Hepatocyte (in vitro differentiated cells): Measurements from ENCODE around the gene GOLGA2. TPM values are rescaled to one million over a fixed set of nuclear protein-coding genes. Genes with fewer than 3 reads are reported as not detected.
A peak's percentile ranks its signal among the peaks of the same experiment; 100 is the strongest.

ENCODE experiments used
- DNase-seq: peaks from one replicate; pipeline ENCODE4 v3.0.0-alpha.2; 2016; ENCODE audit warnings: low spot score
- H2AFZ ChIP-seq: fragments of 200-600 bp; sonication (generic); 2 replicates; pipeline ENCODE4 v1.6.0; 2016; ENCODE audit warnings: antibody characterized with exemption, mild to moderate bottlenecking
- H3K27ac ChIP-seq: fragments of 200-600 bp; sonication (generic); 2 replicates; pipeline ENCODE4 v1.5.1; 2016; ENCODE audit warnings: mild to moderate bottlenecking
- H3K27me3 ChIP-seq: fragments of 200-600 bp; sonication (generic); 2 replicates; pipeline ENCODE4 v1.6.1; 2016
- H3K36me3 ChIP-seq: fragments of 200-600 bp; sonication (generic); replicated peaks from 2 replicates; pipeline ENCODE4 v1.5.1; 2016; ENCODE audit warnings: low read depth; ENCODE audit not compliant: insufficient read depth
- H3K4me1 ChIP-seq: fragments of 200-600 bp; sonication (generic); 2 replicates; pipeline ENCODE4 v1.5.1; 2016; ENCODE audit warnings: mild to moderate bottlenecking, moderate library complexity; ENCODE audit not compliant: insufficient read depth
- H3K4me2 ChIP-seq: fragments of 200-600 bp; sonication (generic); 2 replicates; pipeline ENCODE4 v1.6.0; 2016
- H3K4me3 ChIP-seq: fragments of 200-600 bp; sonication (generic); 2 replicates; pipeline ENCODE4 v1.5.1; 2016; ENCODE audit warnings: mild to moderate bottlenecking
- H3K79me2 ChIP-seq: fragments of 200-600 bp; sonication (generic); 2 replicates; pipeline ENCODE4 v1.6.0; 2017; ENCODE audit warnings: mild to moderate bottlenecking
- H3K9me2 ChIP-seq: fragments of 200-600 bp; sonication (generic); replicated peaks from 2 replicates; pipeline ENCODE4 v1.6.0; 2017; ENCODE audit warnings: mild to moderate bottlenecking; ENCODE audit not compliant: insufficient read depth
- H3K9me3 ChIP-seq: fragments of 200-600 bp; sonication (generic); 2 replicates; pipeline ENCODE4 v1.5.1; 2016; ENCODE audit warnings: low read depth, mild to moderate bottlenecking
- H4K20me1 ChIP-seq: fragments of 200-600 bp; sonication (generic); 2 replicates; pipeline ENCODE4 v1.6.0; 2016; ENCODE audit warnings: mild to moderate bottlenecking; ENCODE audit not compliant: insufficient read depth, poor library complexity, severe bottlenecking
- EZH2 ChIP-seq: fragments of 200-600 bp; sonication (generic); IDR thresholded peaks from 2 replicates; pipeline ENCODE4 v1.6.1; 2016; ENCODE audit warnings: antibody characterized with exemption, mild to moderate bottlenecking, borderline replicate concordance
- EZH2phosphoT487 ChIP-seq: fragments of 200-600 bp; sonication (generic); IDR thresholded peaks from one replicate; pipeline ENCODE4 v1.6.1; 2018; ENCODE audit warnings: antibody characterized with exemption, mild to moderate bottlenecking, low read depth, moderate library complexity; ENCODE audit not compliant: unreplicated experiment, severe bottlenecking
- WGBS: methylation state at CpG from one replicate; pipeline ENCODE4 v1.1.6; 2016; ENCODE audit warnings: low lambda C conversion rate; ENCODE audit errors: missing lambda C conversion rate; 5-methylcytosine and 5-hydroxymethylcytosine counted together
- polyA plus RNA-seq: library from polyadenylated mRNA; unstranded; fragments of >200 nt; fragmentation: Nextera tagmentation; extraction: Ambion mirVana; gene quantifications from 2 replicates; pipeline ENCODE4 v1.2.1, GENCODE V29; 2016
- total RNA-seq: library from RNA; depleted of rRNA; stranded (reverse); fragments of >200 nt; gene quantifications from 2 replicates; pipeline ENCODE4 v1.2.3, GENCODE V29; 2014
- TF ChIP-seq, protein P1 (sequence below): fragments of 200-600 bp; sonication (generic); IDR thresholded peaks from 2 replicates; pipeline ENCODE4 v1.5.1; 2016; ENCODE audit warnings: antibody characterized with exemption, mild to moderate bottlenecking; ENCODE audit not compliant: poor library complexity

Gene GOLGA2
- total and polyA plus RNA-seq, 2 experiments from 2014 or later = 37.6 to 79.9 TPM

DNA sequence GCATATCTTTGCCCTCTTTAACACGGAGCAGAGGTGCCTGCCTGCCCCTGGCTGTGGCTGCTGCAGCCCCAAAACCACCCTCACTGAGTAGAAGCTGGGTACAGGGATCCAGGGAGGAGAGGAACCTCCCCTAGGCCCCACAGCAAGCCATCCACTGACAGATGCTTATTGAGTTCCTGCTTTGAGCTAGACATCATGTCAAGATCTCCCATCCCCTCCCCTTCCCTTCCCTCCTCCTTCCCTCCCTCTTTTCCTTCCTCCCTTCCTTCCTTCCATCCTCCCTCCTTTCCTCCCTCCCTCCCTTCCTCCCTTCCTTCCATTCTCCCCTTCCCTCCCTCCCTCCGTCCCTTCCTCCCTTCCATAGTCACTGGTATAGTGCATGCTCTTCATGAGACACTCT lies 29.3 kb downstream of the GOLGA2 start:
- Histone ChIP-seq H3K4me2 (peak overlapping the region; percentile 59), H4K20me1 (no peaks in the 10 kb centered on the region), H2AFZ (no peak overlapping the region)

DNA sequence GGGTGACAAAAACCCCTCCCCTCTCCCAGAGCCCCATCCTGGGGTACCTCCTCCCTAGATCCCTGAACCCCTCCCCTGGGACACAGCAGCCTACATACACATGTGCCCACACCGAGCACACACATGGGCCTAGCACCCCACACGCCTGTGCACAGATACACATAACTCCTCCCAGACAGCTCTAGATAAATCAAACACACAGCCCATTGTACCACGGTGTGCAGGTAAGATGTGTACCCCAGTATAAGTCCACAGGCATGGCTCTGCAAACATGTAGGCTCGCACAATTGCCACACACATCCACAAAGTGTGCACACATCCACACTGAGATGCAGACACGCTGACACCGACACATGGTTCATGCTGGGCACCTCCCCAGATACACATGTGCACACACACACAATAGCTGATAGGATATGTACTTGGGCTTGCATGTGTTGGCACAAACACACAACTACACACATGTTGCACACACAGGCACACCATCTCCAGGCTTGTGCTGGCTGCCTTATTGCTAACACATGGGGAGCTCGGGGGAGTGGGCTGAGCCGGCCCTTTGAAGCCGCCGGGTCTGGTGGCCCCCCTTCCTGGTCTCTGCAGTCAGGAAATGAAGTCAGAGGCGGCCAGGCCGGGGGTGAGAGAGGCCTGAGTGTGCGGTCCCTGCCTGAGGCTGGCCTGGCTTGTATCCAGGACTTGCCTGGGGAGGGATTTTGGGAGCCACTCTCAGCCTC lies 30.2 kb downstream of the GOLGA2 start:
- Histone ChIP-seq H3K36me3 (no peaks in the 10 kb centered on the region), H3K9me2 (no peaks in the 10 kb centered on the region), H3K4me3 (no peak overlapping the region), H3K4me1 (peaks cover 30% of the 10 kb centered on the region), H3K4me2 (peak overlapping the region; percentile 59), H4K20me1 (no peaks in the 10 kb centered on the region), H2AFZ (no peak overlapping the region), H3K27ac (peak overlapping the region; percentile 96), H3K9me3 (no peaks in the 10 kb centered on the region), H3K27me3 (no peaks in the 10 kb centered on the region), H3K79me2 (no peaks in the 10 kb centered on the region)
- WGBS = 51% methylated on average over 13 of the region's 13 CpGs
- TF ChIP-seq, protein P1, sequence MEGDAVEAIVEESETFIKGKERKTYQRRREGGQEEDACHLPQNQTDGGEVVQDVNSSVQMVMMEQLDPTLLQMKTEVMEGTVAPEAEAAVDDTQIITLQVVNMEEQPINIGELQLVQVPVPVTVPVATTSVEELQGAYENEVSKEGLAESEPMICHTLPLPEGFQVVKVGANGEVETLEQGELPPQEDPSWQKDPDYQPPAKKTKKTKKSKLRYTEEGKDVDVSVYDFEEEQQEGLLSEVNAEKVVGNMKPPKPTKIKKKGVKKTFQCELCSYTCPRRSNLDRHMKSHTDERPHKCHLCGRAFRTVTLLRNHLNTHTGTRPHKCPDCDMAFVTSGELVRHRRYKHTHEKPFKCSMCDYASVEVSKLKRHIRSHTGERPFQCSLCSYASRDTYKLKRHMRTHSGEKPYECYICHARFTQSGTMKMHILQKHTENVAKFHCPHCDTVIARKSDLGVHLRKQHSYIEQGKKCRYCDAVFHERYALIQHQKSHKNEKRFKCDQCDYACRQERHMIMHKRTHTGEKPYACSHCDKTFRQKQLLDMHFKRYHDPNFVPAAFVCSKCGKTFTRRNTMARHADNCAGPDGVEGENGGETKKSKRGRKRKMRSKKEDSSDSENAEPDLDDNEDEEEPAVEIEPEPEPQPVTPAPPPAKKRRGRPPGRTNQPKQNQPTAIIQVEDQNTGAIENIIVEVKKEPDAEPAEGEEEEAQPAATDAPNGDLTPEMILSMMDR = no peak
- TF ChIP-seq EZH2 = no peak
- no peak for TF ChIP-seq EZH2phosphoT487
- peak; percentile 79 for DNase-seq

More for the DNA sequence above, 29.3 kb downstream of the GOLGA2 start:
- no peaks in the 10 kb centered on the region for H3K27me3 ChIP-seq
- H3K9me2 ChIP-seq = no peaks in the 10 kb centered on the region
- H3K9me3 ChIP-seq = no peaks in the 10 kb centered on the region
- H3K36me3 ChIP-seq = no peaks in the 10 kb centered on the region
- TF ChIP-seq, protein P1 = no peak
- TF ChIP-seq EZH2 (no peak), EZH2phosphoT487 (no peak)
- no peaks in the 10 kb centered on the region for H3K79me2 ChIP-seq
- peaks cover 30% of the 10 kb centered on the region for H3K4me1 ChIP-seq
- WGBS = 49% methylated on average over 2 of the region's 2 CpGs
- DNase-seq = no peak
- H3K27ac ChIP-seq = peak overlapping the region; percentile 96
- no peak overlapping the region for H3K4me3 ChIP-seq

DNA sequence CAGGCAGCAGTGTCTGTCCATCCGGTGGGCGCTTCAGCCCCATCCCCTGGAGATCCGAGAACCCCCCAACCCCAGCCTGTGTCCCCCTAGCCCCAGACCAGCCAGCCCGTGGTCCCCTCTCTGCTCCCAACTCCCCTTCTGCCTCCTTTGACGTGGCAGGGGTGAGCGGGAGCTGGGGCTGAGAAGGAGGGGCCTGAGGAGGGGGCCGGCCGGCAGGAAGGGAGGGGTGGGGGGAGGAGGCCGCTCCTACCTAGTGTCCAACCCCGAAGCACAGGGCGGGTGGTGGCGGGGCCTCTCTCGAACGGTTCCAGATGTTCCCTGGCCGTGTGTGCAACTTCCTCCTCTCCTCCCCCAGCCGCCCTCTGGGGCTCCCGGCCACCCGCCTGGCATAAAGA lies 31.0 kb downstream of the GOLGA2 start:
- peaks cover 30% of the 10 kb centered on the region for H3K4me1 ChIP-seq
- H4K20me1 ChIP-seq = no peaks in the 10 kb centered on the region
- TF ChIP-seq EZH2 = no peak
- TF ChIP-seq, protein P1 = no peak
- TF ChIP-seq EZH2phosphoT487 = no peak
- 0% methylated on average over 2 of the region's 18 CpGs for WGBS
- H3K4me2 ChIP-seq = peak overlapping the region; percentile 78
- H3K9me2 ChIP-seq = no peaks in the 10 kb centered on the region
- H3K27ac ChIP-seq = peak overlapping the region; percentile 100
- no peaks in the 10 kb centered on the region for H3K9me3 ChIP-seq
- H3K4me3 ChIP-seq = peak overlapping the region; percentile 37
- H3K27me3 ChIP-seq = no peaks in the 10 kb centered on the region
- H3K36me3 ChIP-seq = no peaks in the 10 kb centered on the region
- no peaks in the 10 kb centered on the region for H3K79me2 ChIP-seq
- DNase-seq = peak; percentile 92
- H2AFZ ChIP-seq = no peak overlapping the region
